Measurements from ENCODE around the gene MRPL12.
"Not testable (repeated sequence)": the region's sequence is repeated elsewhere in the genome, so short reads cannot be mapped to it uniquely, and the experiment has no call there.

DNA sequence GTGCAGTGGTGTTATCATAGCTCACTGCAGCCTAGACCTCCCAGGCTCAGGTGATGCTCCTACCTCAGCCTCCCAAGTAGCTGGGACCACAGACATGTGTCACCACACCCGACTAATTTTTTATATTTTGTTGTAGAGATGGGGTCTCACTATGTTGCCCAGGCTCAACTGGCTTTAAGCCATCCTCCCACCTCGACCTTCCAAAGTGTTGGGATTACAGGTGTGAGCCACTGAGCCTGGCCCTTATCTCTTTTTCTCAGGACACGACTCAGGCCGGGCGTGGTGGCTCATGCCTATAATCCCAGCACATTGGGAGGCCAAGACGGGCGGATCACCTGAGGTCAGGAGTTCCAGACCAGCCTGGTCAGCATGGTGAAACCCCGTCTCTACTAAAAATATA is 36.4 kb downstream of the MRPL12 start:
- not testable (repeated sequence) for TF ChIP-seq SUZ12 (IDR thresholded peaks at IDR 0.05; ENCODE audit: extremely low read depth, insufficient read depth, insufficient read length); ZNF274 (IDR thresholded peaks at IDR 0.05; ENCODE audit: low read depth, low read length)
